Pancreas (tissue), 10 donors: ENCODE results near the gene PTPRM. TPM values are rescaled to one million over a fixed set of nuclear protein-coding genes. Genes with fewer than 3 reads are reported as not detected.
"Not testable (repeated sequence)": the region's sequence is repeated elsewhere in the genome, so short reads cannot be mapped to it uniquely, and the experiment has no call there.

ENCODE experiments used
- ATAC-seq, 4 donors: fragments of 200-7000 bp; cut with Tn5 transposase; one replicate each; pipeline versions ENCODE4 v1.8.0 to v1.9.1; 2020; ENCODE audit warnings: mild to moderate bottlenecking in 4 of 4, moderate library complexity in 4 of 4
- DNase-seq, 6 donors: peaks; one replicate each; pipeline ENCODE4 v3.0.0-alpha.2; 2020
- FAIRE-seq: peaks from 2 replicates; lab custom pipeline; 2012; peaks lifted over from hg19 to GRCh38; lab: Jason Lieb, UNC
- H3K27ac ChIP-seq, 4 donors: fragments of 200-600 bp; sonication (generic); 1 replicate in 3 of 4; 2 replicates in 1 of 4; pipeline versions ENCODE4 v1.5.0 to v1.8.0; 2020
- H3K27me3 ChIP-seq, 4 donors: fragments of 200-600 bp; one replicate each; pipeline ENCODE4 v1.8.0; 2021
- H3K36me3 ChIP-seq, 3 donors: fragments of 200-600 bp; sonication (generic) in 1 of 3; one replicate each; pipeline versions ENCODE4 v1.5.0 to v1.8.0; 2020 to 2021
- H3K4me1 ChIP-seq, 3 donors: fragments of 200-600 bp; one replicate each; pipeline ENCODE4 v1.8.0; 2021
- H3K4me3 ChIP-seq, 4 donors: fragments of 200-600 bp; sonication (generic) in 2 of 4; one replicate each; pipeline versions ENCODE4 v1.5.0 to v1.8.0; 2020 to 2021
- H3K9me3 ChIP-seq, 4 donors: fragments of 200-600 bp; one replicate each; pipeline ENCODE4 v1.8.0; 2021
- WGBS, 2 donors: extraction: QIAGEN DNeasy Blood & Tissue Kit; methylation state at CpG; one replicate each; pipeline ENCODE4 v1.1.7; 2013; 5-methylcytosine and 5-hydroxymethylcytosine counted together
- intact Hi-C, 3 donors: fragments of 100-400 bp; cut with DNase I; formaldehyde crosslinking; loops; one replicate each; pipeline versions ENCODE4 v1.11.1 to v1.14.2; 2022
- polyA plus RNA-seq, 2 donors: library from polyadenylated mRNA; stranded (reverse); fragments of 200-250 nt; gene quantifications; one replicate each; pipeline ENCODE4 v1.2.3, GENCODE V29; 2013
- total RNA-seq, 6 donors: library from RNA; stranded (reverse); fragmentation: NEBNext Ultra II Directional in 4 of 6; extraction: Animal tissue kit (Norgen Biotek cat#: 25700) in 4 of 6; gene quantifications; one replicate each; pipeline versions ENCODE4 v1.2.1 to v1.2.4, GENCODE V29; 2021 to 2023
- TF ChIP-seq, protein P1 (sequence below), 4 donors: fragments of 200-600 bp; sonication (generic) in 3 of 4; IDR thresholded peaks; one replicate each; pipeline versions ENCODE4 v1.5.0 to v1.8.0; 2021; ENCODE audit warnings: antibody characterized with exemption in 4 of 4
- donor health status: healthy with polysubstance abuse.
- donor health status: DM: no; HTN: no; CAD: no; lungs with moderate emphysema.
- donor health status: DM: no; HTN: no; CAD: no.
- donor health status: control.
- donor health status: control.
- donor health status: Bipolar disorder and iron deficiency.
- donor health status: DM: yes; HTN: yes; CAD: no.
- donor health status: DM: no; HTN: no; CAD: no.
- donor health status: DM: no; HTN: no; CAD: no.
- donor health status: DM: yes; HTN: yes; CAD: no.

The PTPRM gene
- total and polyA plus RNA-seq, 8 donors: 14.5 to 50.7 (median 19.7) TPM

DNA sequence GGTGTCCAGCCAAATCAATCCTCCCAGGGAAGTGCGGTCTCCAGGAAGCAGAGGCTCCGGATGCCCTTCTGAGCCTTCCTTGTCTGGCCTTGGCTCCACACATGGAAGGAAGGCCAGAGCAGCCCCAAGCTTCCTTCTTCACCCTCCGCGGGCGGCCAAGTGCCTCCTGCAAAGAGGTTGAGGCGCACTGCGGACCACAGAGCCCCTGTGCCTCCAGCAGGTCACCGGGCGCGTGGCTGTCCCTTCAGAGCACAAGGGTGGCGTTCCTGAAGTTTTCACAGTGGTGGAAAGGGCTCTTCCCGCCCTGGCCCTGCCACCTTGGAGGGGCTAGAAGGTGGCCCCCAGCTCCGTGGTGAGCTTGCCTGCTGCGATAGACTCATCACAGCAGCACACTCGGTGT is 866.2 kb downstream of the PTPRM start:
- TF ChIP-seq, protein P1, sequence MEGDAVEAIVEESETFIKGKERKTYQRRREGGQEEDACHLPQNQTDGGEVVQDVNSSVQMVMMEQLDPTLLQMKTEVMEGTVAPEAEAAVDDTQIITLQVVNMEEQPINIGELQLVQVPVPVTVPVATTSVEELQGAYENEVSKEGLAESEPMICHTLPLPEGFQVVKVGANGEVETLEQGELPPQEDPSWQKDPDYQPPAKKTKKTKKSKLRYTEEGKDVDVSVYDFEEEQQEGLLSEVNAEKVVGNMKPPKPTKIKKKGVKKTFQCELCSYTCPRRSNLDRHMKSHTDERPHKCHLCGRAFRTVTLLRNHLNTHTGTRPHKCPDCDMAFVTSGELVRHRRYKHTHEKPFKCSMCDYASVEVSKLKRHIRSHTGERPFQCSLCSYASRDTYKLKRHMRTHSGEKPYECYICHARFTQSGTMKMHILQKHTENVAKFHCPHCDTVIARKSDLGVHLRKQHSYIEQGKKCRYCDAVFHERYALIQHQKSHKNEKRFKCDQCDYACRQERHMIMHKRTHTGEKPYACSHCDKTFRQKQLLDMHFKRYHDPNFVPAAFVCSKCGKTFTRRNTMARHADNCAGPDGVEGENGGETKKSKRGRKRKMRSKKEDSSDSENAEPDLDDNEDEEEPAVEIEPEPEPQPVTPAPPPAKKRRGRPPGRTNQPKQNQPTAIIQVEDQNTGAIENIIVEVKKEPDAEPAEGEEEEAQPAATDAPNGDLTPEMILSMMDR (IDR thresholded peaks at IDR 0.05): no peak
- no peak for FAIRE-seq

DNA sequence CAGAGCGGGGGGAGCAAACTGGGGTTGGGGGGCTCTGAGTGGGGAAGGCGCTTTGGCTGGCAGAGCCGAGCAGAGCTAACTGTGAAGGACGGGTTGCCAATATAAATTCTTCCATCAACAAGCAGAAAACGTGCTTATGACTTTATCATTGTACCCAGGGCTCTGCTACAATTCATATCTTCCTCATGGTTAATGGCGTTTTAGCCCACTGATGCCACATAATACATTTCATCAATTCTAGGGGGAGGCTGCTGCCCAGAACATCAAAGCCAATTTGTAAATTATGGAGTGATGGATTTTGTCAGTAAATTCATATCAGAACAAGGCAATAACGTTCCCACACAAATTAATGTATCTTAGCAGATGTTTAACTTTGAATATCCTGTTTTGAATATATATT is 866.7 kb downstream of the PTPRM start:
- no peak for FAIRE-seq
- no peaks in the 10 kb centered on the region for H3K4me1 ChIP-seq
- no peak overlapping the region for H3K27ac ChIP-seq
- no peaks in the 10 kb centered on the region for H3K27me3 ChIP-seq
- no peak for ATAC-seq
- WGBS, 2 donors: 68 to 71% methylated on average over 7 of the region's 7 CpGs
- H3K4me3 ChIP-seq: no peak overlapping the region
- TF ChIP-seq, protein P1 (IDR thresholded peaks at IDR 0.05): no peak
- DNase-seq: no peak
- intact Hi-C loops: no loop called here
- H3K9me3 ChIP-seq: no peaks in the 10 kb centered on the region
- no peaks in the 10 kb centered on the region for H3K36me3 ChIP-seq

More for the DNA sequence above, 866.2 kb downstream of the PTPRM start:
- Histone ChIP-seq H3K4me1 (no peaks in the 10 kb centered on the region), H3K27ac (no peak overlapping the region), H3K4me3 (no peak overlapping the region), H3K36me3 (no peaks in the 10 kb centered on the region), H3K27me3 (no peaks in the 10 kb centered on the region), H3K9me3 (no peaks in the 10 kb centered on the region)
- intact Hi-C loops: no loop called here
- DNase-seq: no peak
- WGBS, 2 donors: 85 to 86% methylated on average over 15 of the region's 15 CpGs
- ATAC-seq: no peak

- Histone ChIP-seq H3K27ac (no peak overlapping the region), H3K4me1 (no peaks in the 10 kb centered on the region), H3K4me3 (no peak overlapping the region), H3K27me3 (no peaks in the 10 kb centered on the region), H3K36me3 (no peaks in the 10 kb centered on the region), H3K9me3 (no peaks in the 10 kb centered on the region)
- 65 to 67% methylated on average over 14 of the region's 14 CpGs for WGBS, 2 donors
- no peak for ATAC-seq
- no peak for FAIRE-seq
- intact Hi-C loops: no loop called here
- no peak for DNase-seq
- TF ChIP-seq, protein P1 (IDR thresholded peaks at IDR 0.05): no peak
Measured at GRCh38 chr18:8435376-8435775, 868.3 kb downstream of the PTPRM start.

- FAIRE-seq (no peak), DNase-seq (no peak), ATAC-seq (no peak)
- TF ChIP-seq, protein P1 (IDR thresholded peaks at IDR 0.05): no peak
- Histone ChIP-seq H3K36me3 (no peaks in the 10 kb centered on the region), H3K4me1 (no peaks in the 10 kb centered on the region), H3K27me3 (no peaks in the 10 kb centered on the region), H3K4me3 (no peak overlapping the region), H3K27ac (no peak overlapping the region), H3K9me3 (no peaks in the 10 kb centered on the region)
- WGBS, 2 donors: 79 to 80% methylated on average over 5 of the region's 5 CpGs
- intact Hi-C loops: no loop called here
Measured at GRCh38 chr18:8439055-8439454, 871.9 kb downstream of the PTPRM start.

- WGBS, 2 donors: 82 to 100% methylated on average over 1 of the region's 1 CpG
- intact Hi-C loops: no loop called here
- Histone ChIP-seq H3K4me3 (no peak overlapping the region), H3K27ac (no peak overlapping the region), H3K4me1 (no peaks in the 10 kb centered on the region), H3K9me3 (no peaks in the 10 kb centered on the region), H3K27me3 (no peaks in the 10 kb centered on the region), H3K36me3 (no peaks in the 10 kb centered on the region)
- TF ChIP-seq, protein P1 (IDR thresholded peaks at IDR 0.05): no peak
- DNase-seq (no peak), FAIRE-seq (no peak), ATAC-seq (no peak)
Measured at GRCh38 chr18:8443505-8443904, 876.4 kb downstream of the PTPRM start.

DNA sequence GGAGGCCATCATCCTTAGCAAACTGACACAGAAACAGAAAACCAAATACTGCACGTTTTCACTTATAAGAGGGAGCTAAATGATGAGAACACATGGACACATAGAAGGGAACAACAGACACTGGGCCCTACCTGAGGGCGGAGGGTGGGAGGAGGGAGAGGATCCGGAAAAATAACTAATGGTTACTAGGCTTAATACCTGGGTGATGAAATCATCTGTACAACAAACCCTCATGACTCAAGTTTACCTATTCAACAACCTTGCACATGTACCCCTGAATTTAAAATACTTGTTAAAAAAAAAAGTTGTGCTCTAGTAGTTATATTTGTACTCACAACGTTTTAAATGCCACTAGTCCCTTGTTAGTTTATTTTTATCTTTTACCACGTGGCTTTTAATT is 879.8 kb downstream of the PTPRM start:
- H3K36me3 ChIP-seq, H3K4me1 ChIP-seq, ATAC-seq, intact Hi-C loops, DNase-seq, H3K27ac ChIP-seq, H3K9me3 ChIP-seq, FAIRE-seq, H3K27me3 ChIP-seq, H3K4me3 ChIP-seq: not testable (repeated sequence)
- WGBS, 2 donors: 50 to 61% methylated on average over 5 of the region's 5 CpGs
